ENCODE data around the gene PPP6R3. TPM values are rescaled to one million over a fixed set of nuclear protein-coding genes. Genes with fewer than 3 reads are reported as not detected.

Gene PPP6R3
- total and polyA plus RNA-seq, 10 of the 15 experiments (the other 5 are each of a cell fraction or from before 2014, with no cell fraction given) = 12.4 to 123 (median 74.1) TPM

- TF ChIP-seq ZNF592 (IDR thresholded peaks at IDR 0.05) (no peak), HDGF (IDR thresholded peaks at IDR 0.05) (peak; percentile 93), PKNOX1 (IDR thresholded peaks at IDR 0.05) (peak; percentile 31; the same call in 1 of the 2 replicates), IKZF2 (IDR thresholded peaks at IDR 0.05) (peak; percentile 77 to 81; a peak in 3 of 4 replicates), SKIL (IDR thresholded peaks at IDR 0.05; ENCODE audit: low read depth, poor library complexity, severe bottlenecking) (no peak), CREM (IDR thresholded peaks at IDR 0.05; ENCODE audit: low read depth) (no peak), MLLT1 (IDR thresholded peaks at IDR 0.05) (peak; percentile 59; the same call in 1 of the 2 replicates), IRF3 (IDR thresholded peaks at IDR 0.05) (no peak), CHD4 (IDR thresholded peaks at IDR 0.05) (no peak), BHLHE40 (IDR thresholded peaks at IDR 0.05; ENCODE audit: borderline replicate concordance in 1 of 2, low read depth in 2 of 2, low read length in 1 of 2) (peak in 1 of 2 experiments; percentile 26; a peak in 1 of 4 replicates)
Measured at GRCh38 chr11:68471360-68472340, 11.1 kb downstream of the PPP6R3 start (continued).
